Suppressor macrophage (primary cell): ENCODE results near the gene PGAP2.
"Not testable (repeated sequence)": the region's sequence is repeated elsewhere in the genome, so short reads cannot be mapped to it uniquely, and the experiment has no call there.

ENCODE experiments used
- DNase-seq, 4 experiments: peaks; one replicate each; pipeline ENCODE4 v3.0.0-alpha.2; 2020 to 2022

Gene PGAP2

GRCh38 chr11:3856856-3857553, 48.6 kb downstream of the PGAP2 start:
- no peak for DNase-seq

- no peak for DNase-seq
Observed at GRCh38 chr11:3857628-3858027, 49.3 kb downstream of the PGAP2 start.

- no peak for DNase-seq
Observed at GRCh38 chr11:3859373-3859881, 51.1 kb downstream of the PGAP2 start.

- peak in 1 of 4 experiments; percentile 34 for DNase-seq
Observed at GRCh38 chr11:3860375-3860774, 52.0 kb downstream of the PGAP2 start.

GRCh38 chr11:3860898-3861393, 52.6 kb downstream of the PGAP2 start:
- not testable (repeated sequence) for DNase-seq

- no peak for DNase-seq
Observed at GRCh38 chr11:3861683-3862082, 53.3 kb downstream of the PGAP2 start.

- DNase-seq: peak in 1 of 4 experiments; percentile 36
Observed at GRCh38 chr11:3865388-3866193, 57.2 kb downstream of the PGAP2 start.

GRCh38 chr11:3866206-3866605, 57.8 kb downstream of the PGAP2 start:
- DNase-seq: peak; percentile 43 to 77 (median 67)

GRCh38 chr11:3866836-3867208, 58.5 kb downstream of the PGAP2 start:
- DNase-seq: no peak

GRCh38 chr11:3867209-3868091, 59.1 kb downstream of the PGAP2 start:
- DNase-seq: no peak

GRCh38 chr11:3873712-3874349, 65.5 kb downstream of the PGAP2 start:
- DNase-seq: no peak
